GM12865 (cell line): ENCODE results near the gene SNX3.

Experiments
- DNase-seq: peaks from one replicate; pipeline ENCODE4 v3.0.0; 2010; ENCODE audit warnings: low read depth
- H3K4me3 ChIP-seq: 2 replicates; pipeline ENCODE4 v1.5.1; 2011; ENCODE audit warnings: mild to moderate bottlenecking, low read depth, low read length, control low read depth
- TF ChIP-seq, protein P1 (sequence below): IDR thresholded peaks from 2 replicates; pipeline ENCODE4 v1.5.1; 2011; ENCODE audit warnings: low read length, control low read depth, low read depth, inconsistent platforms; ENCODE audit not compliant: insufficient read depth; ENCODE audit errors: missing control alignments

SNX3 gene

DNA sequence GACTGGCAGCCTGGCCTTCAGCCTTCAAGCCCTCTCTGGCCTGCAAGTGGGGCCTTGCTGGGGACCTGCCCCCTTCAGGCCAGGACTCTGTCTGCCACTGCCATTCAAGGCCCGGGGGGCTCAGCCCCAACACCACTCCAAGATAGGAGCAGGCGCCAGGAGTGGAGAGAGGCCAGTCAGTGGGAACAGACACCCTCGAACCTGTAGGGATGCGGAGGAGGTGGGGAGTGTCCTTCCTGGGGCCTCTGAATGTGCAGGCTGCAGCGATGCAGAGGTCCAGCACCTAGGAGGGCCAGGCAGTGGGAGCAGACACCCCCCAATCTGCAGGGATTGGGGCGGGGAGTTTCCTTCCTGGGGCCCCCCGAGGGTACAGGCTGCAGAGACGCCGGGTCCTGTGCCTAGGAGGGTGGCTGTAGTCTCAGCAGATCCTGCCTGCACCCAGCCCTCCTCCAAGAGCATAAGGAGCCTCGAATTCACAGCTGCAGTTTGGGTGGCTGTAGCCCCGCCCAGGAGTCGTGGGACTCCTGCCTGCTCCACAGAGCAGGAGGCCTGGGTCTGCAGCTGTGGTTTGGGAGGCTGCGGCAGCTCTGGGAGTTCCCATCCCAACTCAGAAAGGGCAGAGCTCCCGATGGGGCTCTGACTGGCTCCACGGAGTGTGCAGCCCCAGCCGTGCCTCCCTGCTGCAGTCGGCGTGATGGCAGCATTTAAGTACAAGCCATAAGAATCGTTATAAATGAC, 61.9 kb downstream of the SNX3 start:
- H3K4me3 ChIP-seq = no peak overlapping the region
- DNase-seq = no peak
- TF ChIP-seq, protein P1, sequence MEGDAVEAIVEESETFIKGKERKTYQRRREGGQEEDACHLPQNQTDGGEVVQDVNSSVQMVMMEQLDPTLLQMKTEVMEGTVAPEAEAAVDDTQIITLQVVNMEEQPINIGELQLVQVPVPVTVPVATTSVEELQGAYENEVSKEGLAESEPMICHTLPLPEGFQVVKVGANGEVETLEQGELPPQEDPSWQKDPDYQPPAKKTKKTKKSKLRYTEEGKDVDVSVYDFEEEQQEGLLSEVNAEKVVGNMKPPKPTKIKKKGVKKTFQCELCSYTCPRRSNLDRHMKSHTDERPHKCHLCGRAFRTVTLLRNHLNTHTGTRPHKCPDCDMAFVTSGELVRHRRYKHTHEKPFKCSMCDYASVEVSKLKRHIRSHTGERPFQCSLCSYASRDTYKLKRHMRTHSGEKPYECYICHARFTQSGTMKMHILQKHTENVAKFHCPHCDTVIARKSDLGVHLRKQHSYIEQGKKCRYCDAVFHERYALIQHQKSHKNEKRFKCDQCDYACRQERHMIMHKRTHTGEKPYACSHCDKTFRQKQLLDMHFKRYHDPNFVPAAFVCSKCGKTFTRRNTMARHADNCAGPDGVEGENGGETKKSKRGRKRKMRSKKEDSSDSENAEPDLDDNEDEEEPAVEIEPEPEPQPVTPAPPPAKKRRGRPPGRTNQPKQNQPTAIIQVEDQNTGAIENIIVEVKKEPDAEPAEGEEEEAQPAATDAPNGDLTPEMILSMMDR = no peak

DNA sequence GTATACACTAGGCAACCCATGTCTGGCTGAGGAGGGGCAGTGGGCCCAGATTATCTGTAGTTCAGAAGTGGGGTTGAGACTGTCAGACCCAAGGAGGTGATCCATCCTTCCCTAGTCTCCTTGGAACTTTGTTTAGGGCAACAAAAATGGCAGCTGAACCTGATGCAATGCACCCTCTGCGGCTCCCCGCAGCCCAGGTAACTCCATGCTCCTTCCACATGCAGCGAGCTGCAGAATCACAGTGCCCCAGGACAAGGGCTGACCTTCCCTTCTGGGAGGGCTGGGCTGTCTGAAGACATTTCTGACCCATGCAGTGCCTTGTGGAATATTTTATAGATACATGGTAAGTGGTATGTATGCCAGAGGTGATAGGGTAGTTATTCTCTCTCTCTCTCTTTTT, 65.6 kb downstream of the SNX3 start:
- DNase-seq = no peak
- H3K4me3 ChIP-seq = no peak overlapping the region
- TF ChIP-seq, protein P1 = no peak

- DNase-seq = no peak
- H3K4me3 ChIP-seq = no peak overlapping the region
- TF ChIP-seq, protein P1 = no peak
These were observed 66.3 kb downstream of the SNX3 start for GRCh38 chr6:108194503-108194902.

- no peak overlapping the region for H3K4me3 ChIP-seq
- DNase-seq = no peak
- TF ChIP-seq, protein P1 = no peak
These were observed 67.0 kb downstream of the SNX3 start for GRCh38 chr6:108193835-108194234.

GRCh38 chr6:108193131-108193530, 67.7 kb downstream of the SNX3 start:
- no peak overlapping the region for H3K4me3 ChIP-seq
- TF ChIP-seq, protein P1 = no peak
- DNase-seq = no peak

GRCh38 chr6:108187519-108187918, 73.3 kb downstream of the SNX3 start:
- TF ChIP-seq, protein P1 = no peak
- DNase-seq = no peak

GRCh38 chr6:108186226-108186625, 74.6 kb downstream of the SNX3 start:
- no peak overlapping the region for H3K4me3 ChIP-seq
- no peak for DNase-seq
- TF ChIP-seq, protein P1 = no peak

More at GRCh38 chr6:108187519-108187918, 73.3 kb downstream of the SNX3 start:
- no peak overlapping the region for H3K4me3 ChIP-seq
